Mammary epithelial cell (primary cell): Measurements from ENCODE around the gene CLDN34.

Experiments
- CTCF ChIP-seq, 2 donors: IDR thresholded peaks in 1 of 2; conservative IDR thresholded peaks in 1 of 2; 2 replicates each; pipeline ENCODE4 v1.5.1; 2011 to 2012; ENCODE audit warnings: inconsistent platforms in 2 of 2, low read length in 2 of 2, mild to moderate bottlenecking in 2 of 2, control low read depth in 1 of 2, low read depth in 1 of 2; ENCODE audit not compliant: insufficient read depth in 1 of 2; ENCODE audit errors: extremely low read depth in 1 of 2
- EZH2 ChIP-seq: IDR thresholded peaks from 2 replicates; pipeline ENCODE4 v1.6.1; 2012; ENCODE audit warnings: low read length, inconsistent platforms, borderline replicate concordance

- TF ChIP-seq EZH2 (no peak), CTCF (conservative IDR thresholded peaks at IDR 0.05 in 1 of 2, IDR thresholded peaks at IDR 0.05 in 1 of 2; ENCODE audit: extremely low read depth in 1 of 2, insufficient read depth in 1 of 2, low read depth in 1 of 2, low read length in 2 of 2) (no peak)
Measured at GRCh38 chrX:9977635-9978034, 10.5 kb downstream of the CLDN34 start.
